H9 (cell line): Measurements from ENCODE around the gene HSD17B12. TPM values are rescaled to one million over a fixed set of nuclear protein-coding genes. Genes with fewer than 3 reads are reported as not detected.

ENCODE experiments used
- DNase-seq: peaks from one replicate; pipeline ENCODE4 v3.0.0-alpha.2; 2017
- H2AFZ ChIP-seq: one replicate; pipeline ENCODE4 v1.6.1; 2013; ENCODE audit warnings: mild to moderate bottlenecking, low read length, control low read depth, moderate library complexity
- H2AK5ac ChIP-seq: 2 replicates; pipeline ENCODE4 v1.6.1; 2013; ENCODE audit warnings: low read length, control low read depth, mixed read lengths; ENCODE audit not compliant: insufficient read length
- H2BK120ac ChIP-seq: one replicate; pipeline ENCODE4 v1.6.1; 2013; ENCODE audit warnings: low read depth, mild to moderate bottlenecking, low read length, control low read depth, inconsistent platforms; ENCODE audit not compliant: poor library complexity, severe bottlenecking
- H2BK12ac ChIP-seq: 2 replicates; pipeline ENCODE4 v1.6.1; 2013; ENCODE audit warnings: low read length, control low read depth, mixed read lengths, low read depth; ENCODE audit not compliant: insufficient read length
- H2BK15ac ChIP-seq: 2 replicates; pipeline ENCODE4 v1.6.1; 2013; ENCODE audit warnings: low read depth, low read length, control low read depth
- H2BK20ac ChIP-seq: one replicate; pipeline ENCODE4 v1.6.1; 2013; ENCODE audit warnings: low read depth, mild to moderate bottlenecking, low read length, control low read depth, inconsistent platforms; ENCODE audit not compliant: poor library complexity, severe bottlenecking
- H2BK5ac ChIP-seq: 2 replicates; pipeline ENCODE4 v1.6.1; 2013; ENCODE audit warnings: low read length, control low read depth, mixed read lengths; ENCODE audit not compliant: insufficient read length
- H3K14ac ChIP-seq: 2 replicates; pipeline ENCODE4 v1.6.1; 2013; ENCODE audit warnings: low read length, control low read depth; ENCODE audit not compliant: insufficient read depth
- H3K18ac ChIP-seq: 2 replicates; pipeline ENCODE4 v1.6.1; 2013; ENCODE audit warnings: low read depth, mild to moderate bottlenecking, mixed read lengths, low read length, control low read depth; ENCODE audit not compliant: insufficient read length
- H3K23ac ChIP-seq: 2 replicates; pipeline ENCODE4 v1.6.1; 2013; ENCODE audit warnings: low read length, control low read depth, mixed read lengths, low read depth; ENCODE audit not compliant: insufficient read length
- H3K23me2 ChIP-seq: 2 replicates; pipeline ENCODE4 v1.6.1; 2013; ENCODE audit warnings: low read depth, mild to moderate bottlenecking, mixed read lengths, low read length, control low read depth; ENCODE audit not compliant: insufficient read length, poor library complexity, severe bottlenecking
- H3K27ac ChIP-seq: 2 replicates; pipeline ENCODE4 v1.5.1; 2013; ENCODE audit warnings: low read length, control low read depth, mixed read lengths, low read depth; ENCODE audit not compliant: insufficient read length
- H3K27me3 ChIP-seq: 2 replicates; pipeline ENCODE4 v1.6.1; 2013; ENCODE audit warnings: low read length, control low read depth, inconsistent platforms; ENCODE audit not compliant: insufficient read depth
- H3K4ac ChIP-seq: 2 replicates; pipeline ENCODE4 v1.6.1; 2013; ENCODE audit warnings: low read depth, mild to moderate bottlenecking, control low read depth, inconsistent platforms, low read length, moderate library complexity
- H3K4me1 ChIP-seq: 2 replicates; pipeline ENCODE4 v1.6.1; 2013; ENCODE audit warnings: low read length, control low read depth, inconsistent platforms; ENCODE audit not compliant: insufficient read depth
- H3K4me2 ChIP-seq: 2 replicates; pipeline ENCODE4 v1.6.1; 2013; ENCODE audit warnings: low read length, control low read depth, mixed read lengths; ENCODE audit not compliant: insufficient read length, insufficient read depth
- H3K56ac ChIP-seq: 2 replicates; pipeline ENCODE4 v1.6.1; 2013; ENCODE audit warnings: low read depth, mild to moderate bottlenecking, mixed read lengths, low read length, control low read depth; ENCODE audit not compliant: insufficient read length
- H3K79me1 ChIP-seq: 2 replicates; pipeline ENCODE4 v1.6.1; 2013; ENCODE audit warnings: low read depth, mild to moderate bottlenecking, moderate library complexity, low read length, control low read depth, inconsistent platforms; ENCODE audit not compliant: insufficient read depth, poor library complexity, severe bottlenecking
- H3K79me2 ChIP-seq: 2 replicates; pipeline ENCODE4 v1.6.1; 2013; ENCODE audit warnings: low read length, control low read depth, inconsistent platforms; ENCODE audit not compliant: insufficient read depth
- H3K9ac ChIP-seq: 2 replicates; pipeline ENCODE4 v1.6.1; 2013; ENCODE audit warnings: low read length, control low read depth, mixed read lengths; ENCODE audit not compliant: insufficient read length; ENCODE audit errors: extremely low read depth
- H3K9me3 ChIP-seq: one replicate; pipeline ENCODE4 v1.6.1; 2013; ENCODE audit warnings: low read depth, low read length, inconsistent platforms; ENCODE audit not compliant: control insufficient read depth
- H3T11ph ChIP-seq: one replicate; pipeline ENCODE4 v1.6.1; 2013; ENCODE audit warnings: mild to moderate bottlenecking, low read length, control low read depth, inconsistent platforms
- H4K20me1 ChIP-seq: one replicate; pipeline ENCODE4 v1.6.1; 2013; ENCODE audit not compliant: control insufficient read depth, insufficient read length, insufficient read depth
- H4K5ac ChIP-seq: 2 replicates; pipeline ENCODE4 v1.6.1; 2013; ENCODE audit warnings: low read depth, mild to moderate bottlenecking, mixed read lengths, low read length, control low read depth; ENCODE audit not compliant: insufficient read length
- H4K8ac ChIP-seq: replicated peaks from 2 replicates; pipeline ENCODE4 v1.6.1; 2013; ENCODE audit warnings: low read length, control low read depth, mixed read lengths, low read depth; ENCODE audit not compliant: insufficient read length
- H4K91ac ChIP-seq: 2 replicates; pipeline ENCODE4 v1.6.1; 2013; ENCODE audit warnings: low read depth, mild to moderate bottlenecking, moderate library complexity, mixed read lengths, low read length, control low read depth; ENCODE audit not compliant: insufficient read length
- H3K27ac Mint-ChIP-seq, 3 experiments: 2 replicates in 2 of 3; 3 replicates in 1 of 3; pipeline ENCODE4 v1.8.0; 2020 to 2021; ENCODE audit warnings: mixed read lengths in 3 of 3, mild to moderate bottlenecking in 1 of 3, moderate library complexity in 1 of 3
- H3K27me3 Mint-ChIP-seq: 2 replicates; pipeline ENCODE4 v1.8.0; 2021; ENCODE audit warnings: low read depth, mild to moderate bottlenecking, moderate library complexity, mixed read lengths
- H3K36me3 Mint-ChIP-seq, 3 experiments: 2 replicates in 2 of 3; 3 replicates in 1 of 3; pipeline ENCODE4 v1.8.0; 2020 to 2021; ENCODE audit warnings: low read depth in 3 of 3, mixed read lengths in 3 of 3; ENCODE audit not compliant: insufficient read depth in 1 of 3
- H3K4me1 Mint-ChIP-seq, 2 experiments: 2 replicates each; pipeline ENCODE4 v1.8.0; 2020; ENCODE audit warnings: mixed read lengths in 2 of 2
- H3K4me3 Mint-ChIP-seq, 2 experiments: 2 replicates in 1 of 2; 3 replicates in 1 of 2; pipeline ENCODE4 v1.8.0; 2020 to 2021; ENCODE audit warnings: mild to moderate bottlenecking in 2 of 2, mixed read lengths in 2 of 2, moderate library complexity in 1 of 2
- H3K9me3 Mint-ChIP-seq, 2 experiments: 2 replicates in 1 of 2; 3 replicates in 1 of 2; pipeline ENCODE4 v1.8.0; 2020; ENCODE audit warnings: mild to moderate bottlenecking in 2 of 2, mixed read lengths in 2 of 2, moderate library complexity in 1 of 2
- CTCF ChIP-seq: fragments of 200-600 bp; sonication (generic); conservative IDR thresholded peaks from 3 replicates; pipeline ENCODE4 v1.8.0; 2021; ENCODE audit warnings: antibody characterized with exemption, mild to moderate bottlenecking
- WGBS: extraction: QIAGEN DNeasy Blood & Tissue Kit; methylation state at CpG from one replicate; pipeline ENCODE4 v1.1.7; 2013; ENCODE audit warnings: missing lambda C conversion rate, low lambda C conversion rate, mixed read lengths; ENCODE audit not compliant: insufficient read length; ENCODE audit errors: extremely low coverage; 5-methylcytosine and 5-hydroxymethylcytosine counted together
- total RNA-seq: library from RNA; stranded (reverse); gene quantifications from 2 replicates; pipeline ENCODE4 v1.2.1, GENCODE V29; 2021

HSD17B12 gene
- total RNA-seq, 1 experiment from 2014 or later = 111 TPM

GRCh38 chr11:43686207-43686606 is 5.7 kb downstream of the HSD17B12 start:
- Histone ChIP-seq H4K5ac (no peak overlapping the region), H2BK20ac (no peak overlapping the region), H2AFZ (no peak overlapping the region), H3K9ac (no peak overlapping the region), H3K79me1 (peaks cover 3% of the 10 kb centered on the region), H2BK12ac (no peak overlapping the region), H4K8ac (no peak overlapping the region), H3K4ac (no peak overlapping the region), H3T11ph (no peak overlapping the region), H3K23me2 (peaks cover 4% of the 10 kb centered on the region), H4K20me1 (no peaks in the 10 kb centered on the region), H3K27ac (no peak overlapping the region), H3K4me1 (peaks cover 14% of the 10 kb centered on the region; the same call in 1 of the 2 replicates), H2AK5ac (no peak overlapping the region), H3K9me3 (no peaks in the 10 kb centered on the region), H3K79me2 (peaks cover 49% of the 10 kb centered on the region; the same call in 1 of the 2 replicates), H3K14ac (no peak overlapping the region), H2BK120ac (no peak overlapping the region), H3K4me2 (peak overlapping the region; percentile 42), H3K23ac (no peak overlapping the region), H3K27me3 (no peaks in the 10 kb centered on the region), H2BK15ac (no peak overlapping the region), H3K18ac (no peak overlapping the region), H4K91ac (no peak overlapping the region), H3K56ac (no peak overlapping the region), H2BK5ac (no peak overlapping the region)
- H3K9me3 Mint-ChIP-seq = no peaks in the 10 kb centered on the region
- no peak for TF ChIP-seq CTCF
- no CpG with 5 or more reads among the region's 5 CpGs for WGBS
- no peaks in the 10 kb centered on the region for H3K27me3 Mint-ChIP-seq
- peaks cover 25 to 34% (median 27%) of the 10 kb centered on the region in 3 experiments for H3K36me3 Mint-ChIP-seq
- no peak for DNase-seq
- H3K4me1 Mint-ChIP-seq = peaks cover 52 to 57% of the 10 kb centered on the region in 2 experiments
- no peak overlapping the region for H3K27ac Mint-ChIP-seq
- peak overlapping the region in 1 of 2 experiments; percentile 48; a peak in 1 of 5 replicates for H3K4me3 Mint-ChIP-seq
